Measurements from ENCODE around the gene MAJIN. TPM values are rescaled to one million over a fixed set of nuclear protein-coding genes. Genes with fewer than 3 reads are reported as not detected.

The MAJIN gene
- total and polyA plus RNA-seq, 2 experiments from 2014 or later = not detected

GRCh38 chr11:64916040-64916774, 55.7 kb downstream of the MAJIN start (continued):
- TF ChIP-seq ZNF462 (CRISPR knock-in tag; IDR thresholded peaks at IDR 0.05) = no peak

- Histone ChIP-seq H3K36me3 (ENCODE audit: insufficient read depth) (no peaks in the 10 kb centered on the region), H3K27me3 (ENCODE audit: insufficient read depth) (no peaks in the 10 kb centered on the region), H3F3A (replicated peaks; ENCODE audit: low read depth) (no peaks in the 10 kb centered on the region), H3K4me3 (peak overlapping the region; percentile 70; the same call in 1 of the 2 replicates), H2AFZ (no peak overlapping the region), H3K9me2 (ENCODE audit: insufficient read depth) (no peaks in the 10 kb centered on the region), H4K20me1 (replicated peaks; ENCODE audit: insufficient read depth) (no peaks in the 10 kb centered on the region), H3K27ac (ENCODE audit: low read depth) (no peak overlapping the region), H3K4me1 (ENCODE audit: insufficient read depth) (peaks cover 8% of the 10 kb centered on the region), H3K79me2 (replicated peaks; ENCODE audit: insufficient read depth) (no peaks in the 10 kb centered on the region; the same call in 1 of the 2 replicates), H3K4me2 (peak overlapping the region; percentile 84; the same call in 1 of the 2 replicates)
- no peak for DNase-seq (ENCODE audit: low spot score)
- H3K4me3 Mint-ChIP-seq = peak overlapping the region; percentile 91
- no peaks in the 10 kb centered on the region for H3K9me3 Mint-ChIP-seq
- peaks cover 6% of the 10 kb centered on the region for H3K36me3 Mint-ChIP-seq (ENCODE audit: low read depth)
- TF ChIP-seq CREB1 (CRISPR knock-in tag; IDR thresholded peaks at IDR 0.05; ENCODE audit: low read depth) (no peak), CTCF (conservative IDR thresholded peaks at IDR 0.05; ENCODE audit: low read depth in 2 of 2) (no peak)
- peaks cover 7% of the 10 kb centered on the region for H3K27me3 Mint-ChIP-seq (ENCODE audit: insufficient read depth, low read depth, poor library complexity)
- H3K27ac Mint-ChIP-seq = no peak overlapping the region
- H3K4me1 Mint-ChIP-seq = peaks cover 17% of the 10 kb centered on the region
- no peak for ATAC-seq
Observed at GRCh38 chr11:64915376-64915887, 56.5 kb downstream of the MAJIN start.
